Measurements from ENCODE around the gene FAM171A1.
"Not testable (repeated sequence)": the region's sequence is repeated elsewhere in the genome, so short reads cannot be mapped to it uniquely, and the experiment has no call there.

The FAM171A1 gene

DNA sequence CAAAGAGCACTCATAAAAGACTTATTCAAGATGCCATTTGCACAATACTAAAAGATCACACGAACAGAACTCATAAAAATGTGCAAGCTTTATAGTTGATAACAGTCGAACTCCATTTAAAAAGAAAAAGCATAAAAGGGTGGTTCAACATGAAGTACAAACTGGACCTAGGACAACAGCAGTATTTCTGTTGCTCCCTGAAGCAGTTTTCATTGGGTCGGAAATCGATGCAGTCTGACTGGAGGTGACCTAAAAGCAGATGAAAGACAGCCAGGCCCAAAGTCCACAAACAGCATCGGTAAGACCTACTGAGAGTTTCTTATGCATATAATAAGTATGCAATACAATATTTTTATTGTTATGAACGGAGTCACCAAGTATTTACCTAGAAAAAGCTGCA is 23.9 kb downstream of the FAM171A1 start:
- no peak for DNase-seq (ENCODE audit: extremely low spot score, insufficient read length, low read depth)
- FAIRE-seq: no peak

DNA sequence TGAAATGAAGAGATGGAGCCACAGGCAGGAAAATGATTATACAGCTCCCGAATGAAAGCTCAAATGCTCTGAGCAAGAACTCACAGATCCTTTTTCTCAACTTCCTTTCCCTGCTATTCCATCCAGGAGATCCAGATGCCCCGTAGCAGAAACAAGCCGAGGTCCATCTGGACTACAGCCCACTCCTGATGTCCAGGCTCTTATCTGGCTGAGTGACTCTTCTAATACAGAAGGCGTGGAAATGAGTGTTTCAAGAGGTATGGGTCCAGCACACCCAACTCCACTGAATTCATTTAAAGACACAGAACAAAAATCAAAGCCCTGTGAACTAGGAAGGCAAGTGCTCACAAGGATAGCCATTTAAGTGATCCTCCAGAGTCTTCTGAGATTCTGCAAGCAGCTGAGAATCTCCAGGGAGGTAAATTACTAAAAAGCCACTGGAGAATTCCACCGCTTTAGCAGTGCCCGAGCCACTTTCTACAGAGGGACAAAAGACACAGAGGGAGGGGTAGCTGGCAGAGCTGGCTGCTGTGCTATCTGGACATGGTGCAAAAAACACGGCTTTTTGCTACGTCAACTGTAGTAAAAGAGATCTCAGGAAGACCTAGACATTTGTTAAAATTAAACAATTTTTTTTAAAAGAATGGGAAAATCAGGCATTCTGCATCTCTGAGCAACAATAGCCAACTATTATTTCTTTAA is 24.5 kb downstream of the FAM171A1 start:
- DNase-seq (ENCODE audit: extremely low spot score, insufficient read length, low read depth) (no peak), FAIRE-seq (no peak)

DNA sequence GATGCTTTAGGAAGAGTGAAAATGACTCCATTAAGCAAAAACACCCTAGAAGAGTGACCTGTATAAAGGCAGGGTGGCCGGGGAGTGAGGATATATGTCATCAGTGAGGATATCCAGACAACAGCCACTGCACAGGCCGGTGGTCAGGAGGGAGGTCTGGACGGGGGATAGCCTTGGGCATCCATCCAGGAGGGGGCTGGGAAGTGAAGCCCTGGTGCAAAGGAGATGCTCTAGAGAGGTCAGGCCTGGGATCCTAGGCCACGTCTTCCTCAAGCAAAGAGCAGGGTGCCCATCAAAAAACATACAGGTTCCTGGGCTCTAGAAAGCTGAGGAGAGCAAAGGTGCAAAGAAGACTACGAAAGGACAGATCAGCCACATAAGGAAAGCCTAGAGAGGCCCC is 25.6 kb downstream of the FAM171A1 start:
- DNase-seq (ENCODE audit: extremely low spot score, insufficient read length, low read depth) (no peak), FAIRE-seq (no peak)

DNA sequence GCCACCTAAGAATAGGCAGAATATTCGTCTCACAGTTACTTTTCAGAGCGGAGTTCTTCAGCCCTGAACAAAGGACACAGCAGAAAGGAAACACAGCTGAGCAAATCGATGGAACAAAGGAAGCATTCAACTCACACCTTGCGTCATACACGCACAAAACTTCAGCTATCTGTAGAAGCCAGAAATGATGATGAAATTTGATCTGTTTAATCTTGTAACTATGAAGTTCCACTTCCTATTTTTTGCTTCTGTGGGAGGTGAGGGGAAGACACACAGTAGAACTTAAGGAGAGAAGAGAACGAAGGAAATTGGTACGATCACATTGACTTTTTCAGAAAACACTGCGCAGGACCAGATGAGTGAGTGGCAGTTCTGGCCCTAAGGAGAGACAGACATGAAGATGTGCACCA is 26.2 kb downstream of the FAM171A1 start:
- no peak for DNase-seq (ENCODE audit: extremely low spot score, insufficient read length, low read depth)
- no peak for FAIRE-seq

DNA sequence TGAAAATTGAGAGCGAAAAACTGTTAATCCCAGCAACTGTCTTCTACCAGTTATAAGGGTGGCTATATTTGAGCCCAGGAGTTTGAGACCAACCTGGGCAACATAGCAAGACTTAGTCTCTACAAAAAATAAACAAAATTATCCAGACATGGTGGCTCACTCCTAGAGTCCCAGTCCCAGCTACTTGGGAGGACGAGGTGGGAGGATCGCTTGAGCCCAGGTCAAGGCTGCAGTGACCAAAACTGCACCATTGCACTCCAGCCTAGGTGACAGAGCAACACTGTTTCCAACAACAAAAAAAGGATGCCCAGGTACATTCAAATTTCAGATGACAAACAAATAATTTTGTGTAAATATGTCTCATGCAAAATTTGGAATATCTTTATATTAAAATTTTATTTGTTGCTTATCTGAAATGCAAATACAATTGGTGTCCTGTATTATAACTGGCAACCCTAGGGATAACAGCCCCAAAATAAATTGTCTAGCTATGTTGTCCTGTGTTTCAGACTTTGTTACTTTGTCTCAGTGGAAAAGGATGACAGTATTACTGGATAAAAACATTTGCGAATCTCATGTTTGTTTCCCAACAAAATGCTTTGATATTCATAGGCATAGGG is 26.7 kb downstream of the FAM171A1 start:
- FAIRE-seq (no peak), DNase-seq (ENCODE audit: extremely low spot score, insufficient read length, low read depth) (no peak)

DNA sequence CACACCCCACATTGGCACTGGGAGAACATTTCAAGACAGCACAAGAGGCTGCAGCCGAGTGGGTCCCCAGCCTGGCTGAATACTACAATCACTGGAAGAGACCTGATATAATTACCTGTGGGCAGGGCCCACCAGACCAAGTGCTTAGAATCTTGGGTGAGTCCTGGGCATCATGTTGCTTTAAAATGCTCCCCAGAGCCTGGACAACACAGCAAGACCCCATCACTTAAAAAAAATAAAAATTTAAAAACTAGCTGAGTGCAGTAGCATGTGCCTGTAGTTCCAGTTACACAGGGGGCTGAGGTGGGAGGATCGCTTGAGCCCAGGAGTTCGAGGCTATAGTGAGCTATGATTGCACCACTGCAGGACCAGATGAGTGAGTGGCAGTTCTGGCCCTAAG is 28.1 kb downstream of the FAM171A1 start:
- no peak for FAIRE-seq
- DNase-seq (ENCODE audit: extremely low spot score, insufficient read length, low read depth): no peak

DNA sequence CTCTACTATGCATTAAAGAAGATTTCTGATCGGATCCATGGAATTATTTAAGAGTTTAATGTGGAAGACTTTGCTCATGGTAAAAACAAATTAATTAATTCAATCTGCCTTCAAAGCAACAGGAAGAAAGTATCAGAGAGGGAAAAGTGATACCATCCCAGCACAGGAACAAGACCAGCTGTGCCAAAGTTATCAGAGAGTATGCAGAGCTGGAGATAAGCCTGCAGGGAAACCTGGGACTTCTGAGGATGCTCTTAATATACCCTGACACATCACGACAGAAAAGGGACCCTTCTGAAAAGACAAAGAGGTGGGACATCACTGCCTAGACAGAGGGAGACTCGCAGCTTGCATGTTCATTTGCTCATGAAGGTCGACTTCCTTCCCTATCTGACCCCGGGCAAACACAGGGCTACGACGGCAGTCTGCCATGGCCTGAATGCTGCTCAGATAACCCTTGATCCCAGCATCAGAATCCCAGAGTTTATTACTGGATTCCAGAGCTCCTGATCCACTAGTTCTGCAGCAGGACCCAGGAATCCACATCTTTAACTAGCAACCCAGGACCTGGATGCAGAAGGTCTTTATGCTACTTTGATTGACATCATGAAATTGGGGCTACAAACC is 29.5 kb downstream of the FAM171A1 start:
- no peak for FAIRE-seq
- no peak for DNase-seq (ENCODE audit: extremely low spot score, insufficient read length, low read depth)

DNA sequence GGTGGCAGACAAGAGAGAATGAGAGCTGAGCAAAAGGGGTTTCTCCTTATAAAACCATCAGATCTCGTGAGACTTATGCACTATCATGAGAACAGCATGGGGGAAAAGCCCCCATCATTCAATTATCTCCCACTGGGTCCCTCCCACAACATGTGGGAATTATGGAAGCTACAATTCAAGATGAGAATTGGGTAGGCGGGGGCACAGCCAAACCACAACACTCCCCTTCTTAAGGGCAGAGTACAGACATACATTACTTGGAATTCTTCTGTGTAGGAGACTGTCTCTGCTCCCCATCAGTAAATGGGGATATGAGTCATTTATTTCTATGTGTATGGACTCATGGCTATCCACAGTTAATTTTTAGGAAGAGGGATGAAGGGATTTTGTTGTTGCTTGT is 31.2 kb downstream of the FAM171A1 start:
- FAIRE-seq: no peak

DNA sequence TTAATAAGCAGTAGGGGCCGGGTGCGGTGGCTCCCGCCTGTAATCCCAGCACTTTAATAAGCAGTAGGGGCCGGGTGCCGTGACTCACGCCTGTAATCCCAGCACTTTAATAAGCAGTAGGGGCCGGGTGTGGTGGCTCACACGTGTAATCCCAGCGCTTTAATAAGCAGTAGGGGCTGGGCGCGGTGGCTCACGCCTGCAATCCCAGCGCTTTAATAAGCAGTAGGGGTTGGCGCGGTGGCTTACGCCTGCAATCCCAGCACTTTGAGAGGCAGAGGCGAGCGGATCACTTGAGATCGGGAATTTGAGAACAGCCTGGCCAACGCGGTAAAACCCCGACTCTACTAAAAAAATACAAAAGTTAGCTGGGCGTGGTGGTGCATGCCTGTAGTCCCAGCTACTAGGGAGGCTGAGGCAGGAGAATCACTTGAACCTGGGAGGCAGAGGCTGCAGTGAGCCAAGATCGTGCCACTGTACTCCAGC is 33.6 kb downstream of the FAM171A1 start:
- not testable (repeated sequence) for FAIRE-seq

More for the DNA sequence above, 31.2 kb downstream of the FAM171A1 start:
- no peak for DNase-seq (ENCODE audit: extremely low spot score, insufficient read length, low read depth)

DNA sequence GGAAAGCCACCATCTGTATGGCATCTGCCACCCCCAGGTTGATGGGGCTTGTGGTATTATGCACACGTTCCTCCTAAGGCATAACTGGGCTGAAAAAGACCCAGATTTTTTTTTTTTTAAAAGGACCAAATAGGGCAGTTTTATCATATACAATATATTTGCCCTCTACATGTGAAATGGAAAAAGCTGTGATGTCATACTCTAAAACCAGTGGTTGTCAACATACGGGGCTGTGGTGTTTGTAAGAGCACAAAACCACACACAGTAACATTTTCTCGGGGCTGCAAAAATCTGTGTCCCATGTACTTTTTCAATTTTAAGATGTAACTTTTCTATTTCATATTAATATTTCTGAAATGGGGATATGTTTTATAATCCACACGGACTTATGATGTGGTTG is 34.9 kb downstream of the FAM171A1 start:
- no peak for FAIRE-seq
- no peak for DNase-seq (ENCODE audit: extremely low spot score, insufficient read length, low read depth)

More for the DNA sequence above, 33.6 kb downstream of the FAM171A1 start:
- DNase-seq (ENCODE audit: extremely low spot score, insufficient read length, low read depth): not testable (repeated sequence)

DNA sequence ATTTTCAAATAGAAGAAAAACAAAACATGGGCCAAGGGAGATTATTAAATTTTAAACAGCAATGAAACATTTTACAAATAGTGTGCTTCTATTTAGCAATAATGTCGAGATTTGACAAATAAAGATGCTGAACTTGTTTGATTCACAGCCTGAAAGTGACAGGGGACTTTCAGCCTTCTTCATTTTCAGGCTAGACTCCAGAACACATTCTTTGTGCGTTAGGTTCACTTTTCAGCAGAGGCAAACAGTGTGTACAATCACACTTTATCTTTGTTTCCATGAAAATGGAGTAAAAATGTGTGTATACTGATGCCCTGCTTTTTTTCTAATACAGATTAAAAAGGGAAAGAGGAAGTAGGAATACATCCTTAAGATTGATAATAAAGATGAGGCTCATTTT is 35.6 kb downstream of the FAM171A1 start:
- DNase-seq (ENCODE audit: extremely low spot score, insufficient read length, low read depth): no peak
- FAIRE-seq: no peak

DNA sequence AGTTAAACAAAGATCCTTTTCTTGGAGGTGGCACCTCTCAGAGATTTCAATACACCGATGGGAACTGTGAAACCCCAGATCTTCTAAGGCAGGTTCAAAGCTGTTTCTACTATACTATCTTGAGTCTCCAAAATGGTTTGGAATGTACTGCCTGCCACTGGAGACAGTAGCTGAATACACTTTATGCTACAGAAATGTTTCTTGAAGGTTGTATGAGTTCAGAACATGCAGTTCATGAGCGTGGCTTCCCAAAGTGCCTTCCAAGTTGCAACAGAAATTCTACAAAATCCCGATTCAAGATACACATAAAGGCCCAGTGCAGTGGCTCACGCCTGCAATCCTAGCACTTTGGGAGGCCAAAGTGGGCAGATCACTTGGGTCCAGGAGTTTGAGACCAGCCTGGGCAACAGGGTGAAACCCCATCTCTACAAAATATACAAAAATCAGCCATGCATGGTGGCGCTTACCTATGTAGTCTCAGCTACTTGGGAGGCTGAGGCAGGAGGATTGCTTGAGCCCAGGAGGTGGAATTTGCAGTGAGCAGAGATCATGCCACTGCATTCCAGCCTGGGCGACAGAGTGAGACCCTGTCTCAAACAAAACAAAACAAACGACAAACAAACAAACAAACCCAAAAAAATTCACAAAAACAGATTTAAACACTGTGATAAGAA is 36.3 kb downstream of the FAM171A1 start:
- no peak for FAIRE-seq

DNA sequence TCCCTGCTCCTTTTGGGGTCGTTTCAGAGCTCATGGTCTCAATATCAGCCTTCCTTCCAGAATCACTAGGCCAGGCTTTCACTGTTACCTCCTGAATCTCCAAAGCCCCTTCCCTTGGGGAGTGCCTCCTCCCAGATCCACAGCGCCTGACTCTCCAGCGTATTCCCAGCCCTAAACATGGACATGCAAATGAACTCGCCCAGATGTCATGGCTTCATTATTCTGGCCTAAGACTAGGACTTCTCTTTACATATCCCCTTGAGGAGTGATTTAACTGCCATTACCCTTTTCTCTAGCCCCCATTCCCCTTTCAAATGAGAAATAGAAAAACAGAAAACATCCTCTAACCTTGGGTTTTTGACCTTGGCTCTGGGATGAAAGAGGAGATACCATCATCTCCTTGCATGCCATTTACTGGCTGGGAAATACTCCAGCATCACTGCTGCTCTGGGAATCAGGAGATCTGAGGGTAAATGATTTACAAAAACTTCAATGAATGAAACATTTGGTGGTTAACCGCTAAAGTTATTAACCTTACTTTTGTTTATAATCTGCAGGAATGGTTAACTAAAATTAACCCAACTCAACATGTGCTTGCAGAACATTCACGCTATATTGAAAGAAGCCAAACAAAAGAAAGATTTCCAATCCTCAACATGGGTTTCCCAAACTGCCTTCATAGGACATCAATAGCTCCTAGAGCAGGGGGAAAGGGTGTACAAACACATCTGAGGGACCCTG is 37.0 kb downstream of the FAM171A1 start:
- no peak for DNase-seq (ENCODE audit: extremely low spot score, insufficient read length, low read depth)
- FAIRE-seq: no peak

More for the DNA sequence above, 36.3 kb downstream of the FAM171A1 start:
- DNase-seq (ENCODE audit: extremely low spot score, insufficient read length, low read depth): no peak

DNA sequence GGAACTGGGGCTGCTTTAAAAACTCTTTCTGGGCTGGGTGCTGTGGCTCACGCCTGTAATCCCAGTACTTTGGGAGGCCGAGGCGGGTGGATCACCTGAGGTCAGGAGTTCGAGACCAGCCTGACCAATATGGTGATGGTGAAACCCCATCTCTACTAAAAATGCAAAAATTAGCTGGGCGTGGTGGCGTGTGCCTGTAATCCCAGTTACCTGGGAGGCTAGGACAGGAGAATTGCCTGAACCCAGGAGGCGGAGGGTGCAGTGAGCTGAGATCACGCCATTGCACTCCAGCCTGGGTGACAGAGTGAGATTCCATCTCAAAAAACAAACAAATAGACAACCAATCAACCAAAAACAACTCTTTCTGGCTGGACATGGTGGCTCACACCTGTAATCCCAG is 37.9 kb downstream of the FAM171A1 start:
- FAIRE-seq; DNase-seq (ENCODE audit: extremely low spot score, insufficient read length, low read depth): not testable (repeated sequence)

DNA sequence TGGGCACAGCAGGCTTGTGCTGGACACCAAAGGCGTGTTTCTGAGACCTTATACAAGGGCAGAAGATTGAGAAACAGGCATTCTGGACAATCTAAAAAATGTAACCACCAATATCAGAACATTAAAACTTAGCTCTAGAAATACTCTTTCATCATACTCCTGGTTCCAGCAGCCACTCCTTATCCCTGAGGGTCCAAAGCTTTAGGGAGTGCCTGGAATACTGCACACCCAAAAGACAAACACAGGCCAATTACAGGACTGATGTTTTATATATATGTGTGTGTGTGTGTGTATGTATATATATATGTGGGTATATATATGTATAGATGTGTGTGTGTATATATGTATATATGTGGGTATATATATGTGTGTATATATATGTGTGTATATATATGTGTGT is 39.6 kb downstream of the FAM171A1 start:
- FAIRE-seq (no peak), DNase-seq (ENCODE audit: extremely low spot score, insufficient read length, low read depth) (no peak)

DNA sequence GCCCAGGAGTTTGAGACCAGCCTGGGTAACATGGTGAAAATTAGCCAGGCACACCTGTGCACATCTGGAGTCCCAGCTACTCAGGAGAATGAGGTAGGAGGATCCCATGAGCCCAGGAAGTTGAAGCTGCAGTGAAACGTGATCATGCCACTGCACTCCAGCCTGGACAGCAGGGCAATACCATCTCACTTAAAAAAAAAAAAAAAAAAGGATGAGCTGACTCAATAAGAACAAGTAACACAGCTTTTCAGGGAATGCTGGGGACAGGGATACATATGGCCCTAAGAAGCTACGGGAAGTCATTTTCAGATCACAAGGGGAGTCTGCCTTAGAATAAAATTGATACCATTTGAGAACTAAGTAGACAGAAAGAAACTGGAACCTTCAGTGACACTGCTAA is 41.7 kb downstream of the FAM171A1 start:
- FAIRE-seq: no peak

DNA sequence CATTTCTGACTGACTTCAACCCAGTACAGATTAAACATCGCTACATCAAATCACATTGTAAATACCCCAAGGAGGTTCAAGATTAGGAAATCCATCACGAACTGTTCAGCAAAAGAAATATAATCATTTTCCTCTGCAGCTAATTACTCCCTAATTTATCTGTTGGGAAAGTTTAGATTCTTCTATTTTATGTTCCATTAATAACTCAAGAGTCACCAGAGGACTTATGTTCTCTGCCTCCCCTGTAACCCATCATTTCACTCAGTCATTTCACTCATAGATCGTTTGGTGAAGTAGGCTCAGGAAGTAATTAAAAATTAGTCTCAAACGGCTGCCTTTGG is 45.2 kb downstream of the FAM171A1 start:
- no peak for DNase-seq (ENCODE audit: extremely low spot score, insufficient read length, low read depth)
- no peak for FAIRE-seq

More for the DNA sequence above, 41.7 kb downstream of the FAM171A1 start:
- DNase-seq (ENCODE audit: extremely low spot score, insufficient read length, low read depth): no peak

DNA sequence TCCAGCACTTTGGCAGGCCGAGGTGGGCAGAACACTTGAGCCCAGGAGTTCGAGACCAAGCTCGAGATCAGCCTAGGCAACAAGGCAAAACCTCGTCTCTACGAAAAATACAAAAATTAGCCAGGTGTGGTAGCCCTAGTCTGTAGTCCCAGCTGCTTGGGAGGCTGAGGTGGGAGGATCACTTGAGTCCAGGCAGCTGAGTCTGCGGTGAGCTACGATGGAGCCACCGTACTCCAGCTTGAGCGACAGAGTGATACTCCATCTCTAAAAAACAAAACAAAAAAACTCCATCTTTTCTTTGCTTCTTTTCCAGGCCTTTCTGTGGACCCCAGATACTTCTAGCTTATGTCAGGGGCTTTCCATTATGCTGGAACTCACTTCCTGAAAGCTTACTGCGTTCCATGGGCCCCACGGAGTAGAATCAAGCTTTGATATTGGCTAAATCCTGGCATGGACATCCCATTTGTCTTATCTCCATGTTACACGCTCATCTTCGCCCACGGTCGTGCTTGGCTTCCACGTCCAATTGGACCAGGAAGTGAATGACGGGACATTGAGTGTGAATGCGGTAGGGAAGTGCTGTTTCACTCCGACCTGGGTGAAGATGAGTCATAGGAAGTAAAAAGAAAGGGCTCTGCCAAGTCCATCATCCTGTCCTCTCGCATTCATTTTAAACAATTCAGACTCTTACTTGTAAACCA is 45.7 kb downstream of the FAM171A1 start:
- FAIRE-seq (no peak), DNase-seq (ENCODE audit: extremely low spot score, insufficient read length, low read depth) (no peak)

DNA sequence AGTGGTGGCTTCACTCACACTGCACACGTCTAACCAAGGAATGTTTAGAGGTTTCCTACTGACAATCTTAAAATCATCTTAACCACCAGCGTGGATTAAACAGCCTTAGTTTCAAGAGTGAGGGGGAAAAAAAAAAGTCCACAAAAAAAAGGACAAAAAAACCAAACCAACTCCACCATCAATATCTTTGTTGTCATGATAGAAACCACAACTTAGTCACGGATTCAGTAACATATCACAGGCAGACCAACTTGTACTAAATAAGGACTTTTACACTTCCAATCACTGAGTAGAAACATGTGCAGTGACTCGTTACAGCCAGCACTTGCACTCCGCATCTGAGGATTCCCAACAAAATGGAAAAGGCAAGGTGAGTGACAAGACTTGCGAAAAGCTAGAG is 46.5 kb downstream of the FAM171A1 start:
- FAIRE-seq (no peak), DNase-seq (ENCODE audit: extremely low spot score, insufficient read length, low read depth) (no peak)

DNA sequence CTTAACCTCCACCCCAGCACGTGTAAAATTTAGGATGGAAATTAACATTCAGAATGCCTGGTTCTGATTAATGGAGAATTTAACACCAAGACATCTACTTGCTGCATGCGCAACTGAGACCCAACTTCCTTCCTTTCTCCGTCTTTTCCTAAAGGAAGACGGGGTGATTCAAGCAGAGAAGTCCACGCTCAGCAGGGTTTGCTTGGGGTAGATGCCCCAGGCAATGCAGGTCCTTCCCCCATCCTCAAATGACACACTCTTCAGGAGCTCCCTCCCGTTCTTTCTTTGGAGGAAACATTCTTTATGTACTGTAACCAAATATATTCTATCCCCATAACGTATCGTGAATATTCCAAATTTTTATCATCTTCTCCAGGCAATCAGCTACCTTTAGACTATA is 47.0 kb downstream of the FAM171A1 start:
- FAIRE-seq (no peak), DNase-seq (ENCODE audit: extremely low spot score, insufficient read length, low read depth) (no peak)

Data from GM18507 (cell line).